A673 (cell line): ENCODE data around the gene OBP2B. TPM values are rescaled to one million over a fixed set of nuclear protein-coding genes. Genes with fewer than 3 reads are reported as not detected.
"Not testable (repeated sequence)": the region's sequence is repeated elsewhere in the genome, so short reads cannot be mapped to it uniquely, and the experiment has no call there.

Source experiments
- BruUV-seq: library from RNA; stranded (reverse); fragments of 400-500 nt; replicated peaks from 2 replicates; lab custom pipeline; 2021; lab: Mats Ljungman, UMichigan
- CTCF ChIA-PET: fragments of 300-600 bp; sonication (Branson Sonifier 250); formaldehyde crosslinking; loops from one replicate; lab custom pipeline; 2022; ENCODE audit warnings: antibody characterized with exemption; lab: Charles Lee
- POLR2A ChIA-PET: fragments of 300-600 bp; sonication (Branson Sonifier 250); formaldehyde crosslinking; loops from one replicate; lab custom pipeline; 2022; ENCODE audit warnings: antibody characterized with exemption; ENCODE audit not compliant: low non-redundant PET; lab: Charles Lee
- DNase-seq: peaks from one replicate; pipeline ENCODE4 v3.0.0-alpha.2; 2015; ENCODE audit warnings: low spot score
- H3K27ac ChIP-seq: fragments of 200-600 bp; sonication (generic); 2 replicates; pipeline ENCODE4 v1.5.1; 2016; ENCODE audit warnings: mixed run types, low read depth, mild to moderate bottlenecking, mixed read lengths, antibody characterized with exemption, low read length; ENCODE audit not compliant: poor library complexity, severe bottlenecking
- H3K27me3 ChIP-seq: fragments of 200-600 bp; sonication (generic); replicated peaks from 2 replicates; pipeline ENCODE4 v1.6.1; 2017; ENCODE audit warnings: mixed run types, low read depth, mild to moderate bottlenecking, mixed read lengths, antibody characterized with exemption, low read length; ENCODE audit not compliant: insufficient read depth, poor library complexity
- H3K36me3 ChIP-seq: fragments of 200-600 bp; sonication (generic); 2 replicates; pipeline ENCODE4 v1.6.1; 2016; ENCODE audit warnings: mixed run types, mild to moderate bottlenecking, mixed read lengths, antibody characterized with exemption, low read length; ENCODE audit not compliant: insufficient read depth, poor library complexity, severe bottlenecking
- H3K4me1 ChIP-seq: fragments of 200-600 bp; sonication (generic); 2 replicates; pipeline ENCODE4 v1.6.1; 2017; ENCODE audit warnings: mixed run types, mild to moderate bottlenecking, mixed read lengths, antibody characterized with exemption, low read length; ENCODE audit not compliant: insufficient read depth, poor library complexity, severe bottlenecking
- H3K4me3 ChIP-seq: fragments of 200-600 bp; sonication (generic); 2 replicates; pipeline ENCODE4 v1.5.1; 2016; ENCODE audit warnings: low read depth, mixed run types, mild to moderate bottlenecking, mixed read lengths, low read length; ENCODE audit not compliant: poor library complexity, severe bottlenecking
- H3K9me3 ChIP-seq: fragments of 200-600 bp; sonication (generic); 2 replicates; pipeline ENCODE4 v1.6.1; 2016; ENCODE audit warnings: mixed run types, low read depth, mild to moderate bottlenecking, mixed read lengths, antibody characterized with exemption, low read length; ENCODE audit not compliant: poor library complexity, severe bottlenecking
- CTCF ChIP-seq: fragments of 300-800, 200-600 bp; sonication (generic); conservative IDR thresholded peaks from 2 replicates; pipeline ENCODE4 v1.5.1; 2017; ENCODE audit warnings: low read depth, mild to moderate bottlenecking, antibody characterized with exemption, low read length, moderate library complexity, mixed read lengths
- EZH2 ChIP-seq: fragments of 200-600 bp; sonication (generic); IDR thresholded peaks from 2 replicates; pipeline ENCODE4 v1.6.1; 2017; ENCODE audit warnings: borderline replicate concordance, low read depth, mild to moderate bottlenecking, mixed read lengths, antibody characterized with exemption, low read length; ENCODE audit not compliant: poor library complexity, severe bottlenecking
- intact Hi-C: fragments of 100-400 bp; cut with micrococcal nuclease; formaldehyde crosslinking; loops from one replicate; pipeline ENCODE4 v1.10.0; 2022; ENCODE audit not compliant: unreplicated experiment
- total RNA-seq: library from RNA; stranded (reverse); gene quantifications from 2 replicates; pipeline ENCODE4 v1.2.3, GENCODE V29; 2021

Gene OBP2B
- total RNA-seq, 1 experiment from 2014 or later, result not detected

DNA sequence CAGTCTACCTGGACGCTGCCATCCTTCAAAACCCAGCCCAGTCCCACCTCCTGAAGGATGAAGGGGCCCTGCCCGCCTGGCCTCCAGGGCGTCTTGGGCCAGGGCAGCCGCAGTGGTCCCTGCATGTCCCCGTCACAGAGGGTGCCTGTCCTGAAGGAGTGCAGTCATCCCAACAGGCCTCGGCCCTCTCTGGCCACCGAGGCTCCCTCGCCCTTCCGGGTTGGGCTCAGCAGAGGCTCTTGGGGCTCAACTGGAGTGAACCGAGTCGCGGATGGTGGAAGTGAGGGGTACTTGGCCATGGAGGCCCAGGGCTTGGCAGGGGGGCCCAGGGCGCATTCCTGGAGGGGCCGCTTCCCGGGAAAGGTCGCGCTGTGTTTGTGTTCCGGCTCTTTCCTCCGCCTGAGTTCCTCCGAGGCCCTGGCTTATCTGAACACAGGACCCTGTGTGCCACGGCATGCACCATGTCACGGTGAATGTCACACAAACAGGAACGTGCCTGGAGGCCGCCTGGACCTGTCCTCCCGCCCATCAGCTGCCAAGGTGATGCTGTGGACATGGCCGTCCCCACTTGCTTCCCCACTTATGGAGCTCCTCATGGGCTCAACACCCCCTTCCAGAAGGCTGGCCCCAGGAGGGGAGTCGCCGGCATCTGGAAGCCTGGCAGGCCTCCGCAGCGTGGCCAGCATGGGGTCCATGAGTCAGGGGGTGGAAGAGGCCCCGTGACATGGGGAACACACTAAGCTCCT is 25.7 kb upstream of the OBP2B start:
- no peak for TF ChIP-seq CTCF
- TF ChIP-seq EZH2, result no peak
- no peaks in the 10 kb centered on the region for H3K27me3 ChIP-seq
- H3K4me1 ChIP-seq, result peaks cover 3% of the 10 kb centered on the region
- BruUV-seq, result no TSS peak
- CTCF ChIA-PET, result interaction anchor here (0.6 kb wide), 1 partner anchor 49 kb away, joined by 4 read pairs; no protein-coding TSS in a partner anchor
- no peak overlapping the region for H3K27ac ChIP-seq
- no peaks in the 10 kb centered on the region for H3K9me3 ChIP-seq
- no peak for DNase-seq
- intact Hi-C loops, result no loop called here
- no peaks in the 10 kb centered on the region for H3K36me3 ChIP-seq
- POLR2A ChIA-PET, result no interaction called here
- no peak overlapping the region for H3K4me3 ChIP-seq

GRCh38 chr9:133233681-133234432 is 24.8 kb upstream of the OBP2B start:
- CTCF ChIA-PET, result no interaction called here
- Histone ChIP-seq H3K27ac (no peak overlapping the region), H3K4me1 (no peaks in the 10 kb centered on the region), H3K4me3 (no peak overlapping the region), H3K36me3 (no peaks in the 10 kb centered on the region), H3K27me3 (no peaks in the 10 kb centered on the region), H3K9me3 (no peaks in the 10 kb centered on the region)
- POLR2A ChIA-PET, result no interaction called here
- TF ChIP-seq CTCF, result no peak
- no peak for TF ChIP-seq EZH2
- intact Hi-C loops, result no loop called here
- DNase-seq, result peak; percentile 19
- no TSS peak for BruUV-seq

DNA sequence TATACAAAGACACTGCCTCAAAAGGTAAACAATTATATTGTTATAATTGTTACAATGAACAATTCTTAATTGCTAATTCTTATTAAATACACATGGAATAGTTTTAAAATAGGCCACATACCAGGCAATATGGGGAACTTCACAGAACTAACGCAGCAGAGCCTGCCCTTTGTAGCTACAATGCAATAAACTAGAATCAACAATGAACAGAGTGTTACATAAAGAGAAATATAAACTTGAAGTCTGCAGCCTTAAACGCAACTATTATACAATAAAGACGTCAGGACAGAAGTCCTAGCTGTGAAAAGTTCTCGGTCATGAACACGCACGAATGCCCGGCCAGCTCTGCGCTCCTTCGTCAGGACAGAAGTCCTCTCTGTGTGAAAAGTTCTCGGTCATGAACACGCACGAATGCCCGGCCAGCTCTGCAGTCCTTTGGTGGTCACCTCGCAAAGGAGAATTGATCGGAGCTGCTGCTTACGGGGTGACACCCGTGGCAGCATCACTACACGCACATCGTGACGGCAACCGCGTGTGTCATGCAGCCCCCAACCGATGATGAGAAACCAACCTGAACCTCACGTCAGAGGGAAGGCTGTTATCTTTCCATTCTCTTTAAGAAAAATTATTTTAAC is 23.0 kb upstream of the OBP2B start:
- intact Hi-C loops, CTCF ChIA-PET, H3K27me3 ChIP-seq, H3K27ac ChIP-seq, H3K9me3 ChIP-seq, BruUV-seq, H3K4me3 ChIP-seq, DNase-seq, POLR2A ChIA-PET, H3K4me1 ChIP-seq, H3K36me3 ChIP-seq: not testable (repeated sequence)

DNA sequence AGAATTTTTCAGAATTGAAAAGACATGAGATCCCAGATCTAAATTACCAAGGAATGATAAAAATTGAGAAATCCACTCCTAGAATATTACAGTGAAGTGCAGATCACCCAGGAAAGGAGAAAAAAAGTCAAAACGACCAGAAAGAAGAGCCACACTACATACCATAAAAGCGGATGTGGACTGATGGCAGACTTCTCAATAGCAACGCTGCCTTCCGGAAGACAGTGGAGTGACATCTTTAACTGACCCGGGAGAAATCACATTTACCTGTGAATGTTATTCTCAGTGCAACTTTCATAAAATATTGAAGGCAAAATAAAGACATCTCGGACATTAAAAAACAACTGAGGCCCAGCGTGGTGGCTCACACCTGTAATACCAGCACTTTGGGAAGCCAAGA is 21.5 kb upstream of the OBP2B start:
- H3K4me3 ChIP-seq, H3K36me3 ChIP-seq, H3K27me3 ChIP-seq, BruUV-seq, H3K9me3 ChIP-seq, CTCF ChIA-PET, H3K27ac ChIP-seq, intact Hi-C loops, H3K4me1 ChIP-seq, DNase-seq, POLR2A ChIA-PET: not testable (repeated sequence)
